HG03066 (cell line): ENCODE measurements around the gene SLC28A3.
A peak's percentile ranks its signal among the peaks of the same experiment; 100 is the strongest.

Experiments
- ATAC-seq: cut with Tn5 transposase; IDR thresholded peaks from one replicate; pipeline ENCODE4 v1.9.1; 2021; ENCODE audit warnings: low read depth; ENCODE audit not compliant: unreplicated experiment

The SLC28A3 gene

DNA sequence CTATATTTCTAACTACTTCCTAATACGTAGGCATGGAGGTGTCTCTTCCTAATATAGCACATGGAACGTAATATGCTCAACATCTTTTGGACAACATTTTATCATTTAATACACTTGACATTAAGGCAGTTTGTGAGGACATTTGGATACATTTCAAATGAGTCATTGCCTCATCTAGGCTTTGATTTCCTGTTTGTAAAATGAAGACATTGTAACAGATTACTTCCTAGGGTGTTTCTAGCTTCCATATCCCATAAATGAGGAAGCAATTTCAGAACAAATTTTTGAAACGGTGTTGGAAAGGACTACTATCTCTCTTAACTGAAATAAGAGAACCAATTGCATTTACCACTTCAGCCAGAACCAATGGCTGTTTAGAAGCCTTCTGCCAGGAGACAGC, 38.7 kb downstream of the SLC28A3 start:
- no peak for ATAC-seq

DNA sequence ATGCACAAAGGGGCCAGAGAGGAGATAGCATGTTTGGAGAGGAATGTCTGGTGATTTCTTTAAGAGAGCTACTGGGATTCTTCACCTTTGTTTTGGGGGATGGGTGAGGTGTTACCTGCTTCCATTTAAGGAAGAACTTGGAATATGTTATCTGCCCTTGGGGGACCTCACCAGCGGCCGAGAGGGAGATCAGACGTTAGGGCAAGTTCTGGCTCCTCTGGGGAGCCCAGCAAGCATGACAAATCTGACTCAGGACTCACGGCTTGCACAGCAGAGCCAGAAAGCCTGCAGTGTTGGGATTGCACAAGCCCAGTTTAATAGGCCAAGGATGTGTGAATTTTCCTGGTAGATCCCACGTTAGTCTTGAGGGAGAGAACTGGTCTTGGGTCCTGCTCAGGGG, 40.3 kb downstream of the SLC28A3 start:
- no peak for ATAC-seq

DNA sequence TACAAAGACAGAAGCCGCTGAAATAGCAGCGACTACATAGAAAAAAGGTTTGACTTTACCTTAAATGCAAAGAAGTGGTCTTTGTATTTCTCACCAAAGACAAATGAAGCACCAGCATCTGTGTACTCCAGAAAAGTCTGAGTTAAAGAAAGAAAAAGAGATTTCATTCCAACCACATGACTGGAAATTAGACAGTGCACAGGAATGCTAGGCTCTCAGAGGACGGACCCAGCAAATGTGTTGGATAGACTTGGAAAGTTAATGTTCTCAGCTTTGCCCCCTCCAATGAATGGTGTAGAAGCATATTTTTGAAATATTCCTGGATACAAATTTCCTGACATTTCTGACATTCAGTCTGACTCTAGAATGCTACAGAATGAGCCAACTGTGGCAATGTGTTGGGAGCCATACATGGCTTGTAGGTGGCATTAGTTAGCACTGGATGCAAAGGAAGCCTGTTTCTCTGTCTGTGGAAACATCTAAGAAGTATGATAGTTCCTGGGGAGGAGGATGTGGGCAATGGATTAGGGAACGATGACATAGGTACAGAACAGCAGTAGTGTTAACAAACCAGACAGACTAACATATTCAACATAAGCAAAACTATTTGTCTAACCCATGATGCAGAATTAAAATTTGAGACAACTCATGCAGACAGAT, 43.3 kb downstream of the SLC28A3 start:
- no peak for ATAC-seq

DNA sequence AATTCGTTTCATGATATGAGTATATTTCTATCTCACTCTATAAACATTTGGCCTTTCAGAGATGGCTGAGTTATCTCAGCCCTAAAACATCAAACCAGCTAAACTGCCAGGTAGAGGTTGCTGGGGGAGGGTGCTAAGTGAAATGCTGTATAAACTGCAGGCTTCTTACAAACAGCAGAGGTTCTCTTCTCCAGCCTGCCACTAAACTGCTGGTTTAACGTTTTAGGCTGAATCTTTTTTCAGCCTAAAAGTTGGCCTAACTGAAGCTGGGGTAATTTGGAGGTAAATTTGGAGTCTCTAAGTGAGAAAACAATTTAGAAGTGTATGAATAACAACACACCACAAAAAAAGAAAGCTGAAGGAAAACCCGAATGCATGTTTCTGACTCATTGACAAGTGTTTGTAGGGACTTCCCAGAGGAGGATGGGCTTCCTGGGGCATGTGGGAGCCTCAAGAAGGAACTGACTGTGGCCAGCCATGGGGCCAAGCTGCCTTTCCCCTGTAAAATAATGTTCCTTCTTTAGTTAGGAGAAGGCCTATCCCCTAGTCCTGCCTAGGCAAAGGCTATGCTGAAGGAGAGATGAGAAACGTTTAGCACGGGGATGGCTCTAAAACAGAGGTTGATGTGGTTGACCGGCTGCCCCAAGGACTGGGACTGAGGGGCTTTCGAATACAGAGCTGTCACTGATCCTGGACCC, 44.3 kb downstream of the SLC28A3 start:
- peak; percentile 36 for ATAC-seq

DNA sequence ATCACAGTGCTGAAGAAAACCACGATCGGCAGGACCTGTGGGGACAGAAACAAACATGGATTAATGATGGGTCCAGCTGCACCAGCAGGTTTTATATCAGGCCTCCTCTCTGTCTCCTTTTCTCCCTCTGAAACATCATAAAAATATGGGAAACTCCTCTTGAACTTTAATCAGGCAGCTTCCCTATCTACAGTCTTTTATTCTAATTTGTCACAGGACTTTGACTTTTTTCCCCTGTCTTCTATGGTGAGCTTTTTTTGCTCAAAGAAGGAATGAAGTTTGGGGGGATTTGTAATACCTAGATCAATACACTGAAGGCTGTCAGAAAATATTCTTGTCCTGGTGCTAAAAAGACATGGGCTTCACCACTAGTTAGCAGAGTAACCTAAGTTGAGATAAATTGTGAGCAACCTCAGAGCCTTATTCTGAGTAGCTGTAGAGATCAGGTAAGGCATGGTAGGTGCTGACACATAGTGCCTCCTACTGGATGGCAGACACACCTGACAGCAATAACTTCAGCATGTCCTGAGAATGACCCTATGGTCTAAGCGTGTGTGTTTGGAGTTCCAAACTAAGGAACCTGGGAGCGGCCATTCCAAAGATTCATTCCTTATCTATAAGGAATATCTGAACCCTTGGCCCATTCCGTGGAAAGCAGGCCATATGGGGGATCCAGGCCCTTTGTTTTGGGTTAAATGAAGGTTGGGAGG, 46.2 kb downstream of the SLC28A3 start:
- no peak for ATAC-seq

DNA sequence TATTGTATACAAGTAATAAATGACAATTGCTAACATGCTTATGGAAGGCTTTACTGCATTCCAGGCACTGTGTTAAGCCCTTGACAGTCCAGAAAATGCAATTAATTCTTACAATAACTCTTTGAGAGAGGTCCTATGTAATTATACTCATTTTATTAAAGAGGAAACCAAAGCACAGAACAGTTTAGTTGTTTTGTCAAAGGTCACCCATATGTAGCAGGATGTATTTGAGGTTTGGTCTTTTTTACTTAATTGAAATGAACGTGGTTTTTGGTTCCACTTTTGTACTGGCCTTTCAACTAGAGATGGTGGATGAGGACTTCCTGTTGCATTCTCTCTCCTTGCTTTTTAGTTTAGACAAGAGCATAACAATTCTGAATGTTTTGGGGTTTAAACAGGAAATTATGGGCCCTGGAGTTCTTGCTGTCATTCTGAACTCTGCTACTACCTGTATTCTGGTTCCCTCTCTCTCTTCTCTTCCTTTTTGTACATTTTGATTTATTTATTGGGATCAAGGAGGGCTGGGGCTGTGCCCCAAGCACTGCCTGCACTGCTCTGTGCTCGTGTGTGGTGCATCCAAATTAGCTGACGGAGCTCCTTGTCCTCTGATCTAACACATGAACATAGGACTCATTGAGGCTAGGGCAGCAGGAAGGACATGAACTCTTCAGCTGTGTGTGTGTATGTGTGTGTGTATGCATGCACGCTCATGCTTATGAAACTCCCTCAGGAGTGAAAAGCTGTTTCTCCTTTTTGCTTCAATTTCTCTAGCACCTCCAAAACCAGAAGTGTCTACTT, 47.4 kb downstream of the SLC28A3 start:
- ATAC-seq, result peak; percentile 52

DNA sequence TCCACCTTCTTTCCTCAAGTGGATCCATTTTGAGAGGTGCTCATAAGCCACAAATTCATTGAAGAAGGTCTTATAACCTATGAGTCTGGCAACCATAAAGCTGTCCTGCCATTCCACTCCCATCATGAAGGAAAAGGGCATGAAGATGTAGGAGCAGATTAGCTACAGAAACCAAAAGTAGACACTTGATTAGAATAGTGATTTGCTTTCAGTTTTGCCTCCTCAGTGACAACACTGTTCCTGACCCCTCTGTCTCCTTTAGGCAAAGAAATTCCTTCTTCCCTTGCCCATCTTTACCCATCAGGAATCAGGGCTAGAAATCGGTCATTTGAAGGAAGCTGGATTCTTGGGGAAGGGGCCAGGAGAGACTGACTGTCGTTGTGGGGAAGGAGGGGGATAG, 55.2 kb downstream of the SLC28A3 start:
- no peak for ATAC-seq

DNA sequence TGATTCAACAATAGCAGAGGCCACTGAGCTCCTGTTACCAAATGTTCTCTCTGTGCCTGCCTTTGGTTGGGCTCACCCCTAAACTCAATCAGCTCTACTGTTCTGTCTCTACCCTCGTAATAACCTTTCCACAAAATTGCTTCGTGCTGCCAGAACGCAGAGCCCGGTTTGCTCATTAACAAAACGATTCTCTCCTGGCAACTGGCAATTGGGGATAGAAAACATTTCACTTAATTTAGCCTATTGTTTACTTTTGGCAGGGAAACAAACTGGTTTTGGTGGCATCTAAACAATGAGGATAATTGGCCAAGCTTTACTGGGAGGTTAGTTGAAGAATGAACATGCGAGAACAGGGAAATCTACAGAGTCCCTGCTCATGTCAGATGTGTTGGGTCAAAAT, 56.6 kb downstream of the SLC28A3 start:
- no peak for ATAC-seq

DNA sequence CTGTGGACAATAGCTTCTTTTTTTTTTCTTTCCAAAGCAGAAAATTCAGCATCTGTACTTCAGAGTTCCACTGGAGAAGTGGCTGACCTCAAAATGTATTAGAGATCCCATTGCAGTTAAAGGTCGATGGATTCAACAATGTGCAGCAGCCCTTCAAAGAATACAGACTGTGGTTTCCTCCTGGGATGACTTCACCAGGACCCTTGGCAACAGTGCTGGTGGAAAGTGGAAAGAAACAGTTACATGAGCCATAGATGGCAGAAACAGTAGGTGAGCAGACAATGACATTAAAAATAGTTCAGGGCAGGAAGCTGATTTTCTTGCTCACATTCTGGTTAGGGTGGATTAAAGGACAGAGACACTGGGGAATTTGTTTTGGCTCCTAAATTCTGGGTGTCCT, 62.4 kb downstream of the SLC28A3 start:
- ATAC-seq, result no peak

DNA sequence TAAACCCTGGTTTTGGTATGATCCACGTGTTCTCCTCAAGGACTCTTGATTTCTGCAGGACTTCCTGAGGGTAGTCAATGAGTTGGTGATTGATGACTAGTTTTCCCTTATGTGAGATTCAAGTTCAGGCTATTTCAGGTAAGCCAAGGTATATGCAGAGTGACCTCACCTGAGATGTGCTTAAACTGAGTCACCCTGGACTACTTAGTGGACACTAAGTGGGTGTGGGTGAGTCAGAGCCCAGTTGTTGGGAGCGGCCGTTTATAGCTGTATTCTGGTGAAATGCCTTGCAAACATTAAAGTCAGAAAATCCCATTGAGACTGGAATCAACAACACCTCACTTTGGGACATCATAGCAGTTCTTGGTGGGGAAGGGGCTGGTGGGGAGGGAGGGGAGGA, 62.9 kb downstream of the SLC28A3 start:
- no peak for ATAC-seq

DNA sequence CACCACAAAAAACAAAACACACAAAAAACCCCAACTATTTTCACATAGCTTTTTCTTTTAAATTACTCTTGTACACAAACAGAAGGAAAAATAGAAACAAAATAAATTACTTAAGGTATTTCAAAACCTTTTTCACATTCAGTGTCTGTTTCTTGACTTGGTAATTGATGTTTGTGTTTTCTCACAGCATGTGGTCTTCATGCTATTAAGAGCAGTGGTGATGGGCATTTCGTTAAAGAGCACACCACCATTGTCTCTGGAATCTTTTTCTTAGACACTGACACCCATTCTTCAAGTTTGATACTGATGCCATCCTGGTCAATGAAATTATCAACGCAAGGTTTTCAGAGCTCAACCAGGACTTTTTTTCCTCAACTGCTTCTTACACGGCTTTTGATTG, 63.8 kb downstream of the SLC28A3 start:
- no peak for ATAC-seq

DNA sequence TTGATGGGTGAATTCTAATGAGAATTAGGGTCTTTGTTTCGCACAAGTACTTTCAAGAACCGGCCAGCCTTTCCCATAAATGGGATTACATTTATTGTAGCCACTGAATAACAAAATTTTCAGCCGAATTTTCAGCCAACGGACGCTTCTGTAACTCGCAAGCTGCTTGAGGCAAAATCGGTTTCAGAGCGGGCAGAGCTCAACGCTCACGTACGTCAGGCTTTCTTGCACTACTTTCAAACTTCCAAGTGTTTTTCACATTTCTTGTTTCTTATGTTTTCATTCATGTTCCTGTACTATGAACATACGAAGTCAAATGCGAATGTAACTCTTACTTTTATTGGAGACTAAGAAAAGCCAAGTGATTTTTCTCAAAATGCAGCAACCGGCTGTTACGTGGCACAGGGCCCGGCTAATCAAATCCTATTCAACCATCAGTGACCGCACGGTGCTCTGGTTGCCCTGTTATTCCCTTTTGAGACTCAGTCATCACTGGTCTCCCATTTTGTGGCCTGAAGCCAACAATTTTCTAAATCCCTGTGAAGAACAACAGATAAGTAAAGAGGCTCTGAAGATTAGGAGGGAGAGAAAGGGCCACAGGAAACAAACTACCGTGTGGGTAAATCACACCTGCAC, 68.5 kb downstream of the SLC28A3 start:
- no peak for ATAC-seq

DNA sequence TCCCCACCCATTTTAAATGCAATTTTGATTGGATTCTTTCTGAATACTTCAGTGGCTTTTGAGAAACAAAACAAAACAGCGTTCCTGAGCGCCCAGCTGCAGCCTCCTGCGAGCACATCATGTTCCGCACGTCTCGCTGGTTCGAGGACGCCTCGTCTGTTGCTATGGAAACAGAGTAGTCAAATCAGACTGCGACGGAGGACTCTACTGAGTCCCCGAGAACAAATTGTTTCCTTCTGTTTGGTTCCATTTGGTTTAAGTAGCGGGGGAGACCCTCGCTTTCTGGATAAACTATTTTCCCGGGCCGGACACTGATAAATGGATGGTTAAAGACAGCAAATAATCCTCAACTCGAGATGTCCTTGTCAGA, 69.0 kb downstream of the SLC28A3 start:
- ATAC-seq, result peak; percentile 76

DNA sequence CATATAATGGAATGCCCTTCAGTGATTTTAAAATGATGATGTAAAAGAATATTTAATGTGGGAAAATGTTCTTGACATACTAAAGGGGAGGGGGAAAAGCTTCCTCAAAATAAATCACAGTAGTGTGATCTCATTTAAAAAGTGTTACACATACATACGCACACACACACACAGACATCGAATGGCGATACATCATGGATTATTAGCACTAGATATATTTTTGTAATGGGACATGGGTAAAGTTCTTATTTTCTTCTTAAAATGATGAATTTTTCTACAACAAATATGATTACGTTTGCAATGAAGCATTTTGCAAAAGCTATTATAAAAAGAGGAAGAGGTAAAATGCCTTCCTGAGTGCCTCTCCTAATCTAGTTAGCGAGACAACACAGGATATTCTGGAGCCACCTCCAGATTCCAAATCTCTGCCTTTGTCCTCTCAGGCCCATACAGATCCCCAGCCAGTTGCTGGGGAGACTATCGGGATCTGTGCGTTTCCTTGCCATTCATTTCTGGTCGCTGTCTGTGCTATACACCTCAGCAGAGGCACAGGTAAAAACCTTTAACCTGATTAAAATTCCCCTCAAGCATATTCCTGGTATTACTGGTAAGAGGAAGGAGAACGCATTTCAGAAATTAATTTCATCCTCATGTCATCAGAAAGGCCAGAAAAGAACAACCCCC, 69.6 kb downstream of the SLC28A3 start:
- peak; percentile 13 for ATAC-seq

DNA sequence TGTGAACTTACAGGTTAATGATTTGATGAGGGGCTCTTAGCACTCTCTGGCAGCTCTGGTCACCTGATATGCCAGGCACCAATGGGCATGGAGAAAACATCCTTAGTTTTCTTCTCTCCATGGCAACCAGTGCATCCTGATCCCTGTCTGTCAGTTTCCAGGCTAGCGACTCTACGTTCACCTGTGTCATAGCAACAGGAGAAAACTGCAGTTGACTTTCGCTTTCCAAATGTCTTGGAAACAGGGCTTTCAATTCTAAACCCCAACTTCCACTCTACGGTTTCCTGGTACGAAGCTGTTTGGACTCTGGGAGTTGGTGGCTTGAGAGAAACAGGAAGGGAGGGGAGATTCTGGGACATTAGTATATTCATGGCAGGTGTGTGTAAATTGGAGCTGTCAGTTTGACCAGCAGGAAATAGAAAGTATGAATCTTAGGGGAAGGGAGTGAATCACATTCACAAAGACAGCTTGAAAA, 74.4 kb downstream of the SLC28A3 start:
- peak; percentile 50 for ATAC-seq

DNA sequence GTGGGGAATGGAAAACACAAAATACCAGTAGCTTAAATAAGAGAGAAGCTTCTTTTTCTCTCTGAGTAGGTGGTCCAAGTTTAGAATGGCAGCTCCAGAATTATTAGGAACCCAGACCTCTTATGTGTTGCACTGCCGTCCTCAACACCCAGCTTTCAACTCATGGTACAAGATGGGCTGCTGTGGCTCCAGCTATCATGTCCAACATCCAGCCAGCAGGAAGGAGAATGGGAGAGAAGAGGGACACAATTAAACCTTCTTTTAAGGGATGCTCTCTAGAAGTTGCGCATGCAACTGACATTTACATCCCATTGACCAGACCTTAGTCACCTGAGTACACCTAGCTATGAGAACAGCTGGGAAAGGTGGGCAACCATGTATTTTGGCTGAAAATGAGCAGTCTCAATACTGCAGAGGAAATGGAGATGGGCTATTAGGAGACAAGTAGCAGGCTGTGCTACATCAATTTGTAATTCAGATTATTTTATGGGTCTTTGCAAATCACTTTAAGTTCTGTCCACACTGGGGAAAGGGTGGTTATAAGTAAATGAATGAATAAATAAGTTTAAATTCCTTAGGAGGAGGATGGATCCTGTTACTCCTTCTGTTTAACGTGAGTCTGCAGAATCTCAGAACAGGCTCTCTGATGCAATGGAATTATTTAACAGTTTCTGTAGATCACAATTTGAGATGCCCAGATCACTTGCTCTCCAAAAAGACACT, 76.1 kb downstream of the SLC28A3 start:
- no peak for ATAC-seq

DNA sequence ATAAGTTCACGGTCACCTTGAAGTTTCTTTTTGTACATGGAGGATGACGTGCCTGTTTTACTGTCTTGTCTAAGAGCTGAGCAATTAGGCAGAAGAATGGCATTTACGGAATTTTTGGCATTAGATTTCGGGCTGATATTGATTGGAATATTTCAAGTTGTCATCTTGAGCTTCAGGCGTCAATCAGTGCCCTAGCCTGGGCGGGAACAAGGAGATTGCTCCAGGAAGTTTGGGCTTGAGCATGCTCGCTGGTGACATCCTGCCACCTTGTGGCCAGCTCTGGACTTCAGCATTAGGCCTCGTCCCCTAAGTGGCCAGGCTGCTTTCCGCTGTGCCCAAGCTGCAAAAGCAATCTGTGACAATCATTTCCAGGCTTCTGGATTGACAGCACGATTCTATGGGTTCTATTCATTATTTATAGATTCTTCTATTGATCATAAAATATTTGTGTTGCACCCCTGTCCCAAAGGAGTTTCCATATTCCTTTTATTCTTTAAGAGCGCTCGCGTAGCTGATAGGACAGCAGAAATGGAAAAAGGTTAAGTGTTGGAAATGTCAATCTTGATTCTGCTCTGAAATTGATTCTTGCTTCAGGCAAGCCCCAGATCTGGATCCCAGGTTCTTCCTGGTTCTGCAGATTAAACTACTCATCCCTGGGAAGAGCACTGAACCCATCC, 79.3 kb downstream of the SLC28A3 start:
- ATAC-seq, result no peak

DNA sequence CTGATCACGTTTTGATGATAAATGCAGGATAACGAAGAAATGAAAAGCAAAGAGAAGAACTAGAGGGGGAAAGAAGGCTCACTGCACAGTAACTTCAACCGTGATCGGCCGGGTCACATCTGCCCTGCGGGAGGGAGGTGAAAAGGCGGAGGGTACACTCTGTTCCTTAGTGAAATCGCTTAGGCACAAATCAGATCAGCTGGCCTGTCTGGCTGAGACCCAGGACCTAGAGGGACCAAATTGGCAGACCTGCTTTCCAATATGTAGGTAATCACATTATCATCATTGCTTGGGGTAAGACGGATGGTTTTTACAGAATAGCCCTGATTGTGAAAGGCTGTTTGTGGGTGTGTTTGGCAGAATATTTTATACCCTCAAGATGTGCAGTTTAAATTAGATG, 82.2 kb downstream of the SLC28A3 start:
- ATAC-seq, result no peak

DNA sequence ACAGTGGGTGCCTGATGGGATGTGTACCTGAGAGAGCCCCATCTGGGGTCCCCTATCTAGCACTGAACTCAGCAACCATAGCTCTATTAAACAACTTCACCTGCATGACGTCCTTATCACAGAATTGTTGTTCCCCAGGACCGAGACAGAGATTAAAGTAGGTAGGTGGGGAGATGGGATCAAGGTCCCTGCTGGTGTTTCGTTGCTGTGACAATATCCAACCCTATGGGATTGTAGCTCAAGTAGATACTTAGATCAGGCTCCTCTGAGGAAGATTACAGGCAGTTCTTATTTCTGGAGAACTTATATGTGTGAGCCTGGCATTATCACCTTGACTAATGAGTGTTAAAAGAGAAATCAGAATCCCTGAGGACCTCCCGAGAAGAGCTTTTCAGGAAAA, 84.9 kb downstream of the SLC28A3 start:
- ATAC-seq, result no peak
